ENCODE results near the gene MBNL1.

MBNL1 gene

GRCh38 chr3:152298393-152299248 lies 29.9 kb downstream of the MBNL1 start:
- peak; percentile 100 for DNase-seq (ENCODE audit: low read depth)
- H3K4me3 ChIP-seq (ENCODE audit: control insufficient read depth, low read depth, low read length), result peak overlapping the region; percentile 46
- TF ChIP-seq CTCF (conservative IDR thresholded peaks at IDR 0.05; ENCODE audit: control insufficient read depth, insufficient read depth, low read depth, low read length), result no peak

- peak overlapping the region; percentile 46 for H3K4me3 ChIP-seq (ENCODE audit: control insufficient read depth, low read depth, low read length)
- TF ChIP-seq CTCF (conservative IDR thresholded peaks at IDR 0.05; ENCODE audit: control insufficient read depth, insufficient read depth, low read depth, low read length), result no peak
Measured at GRCh38 chr3:152299249-152299976, 30.7 kb downstream of the MBNL1 start.

GRCh38 chr3:152300029-152300731 lies 31.5 kb downstream of the MBNL1 start:
- TF ChIP-seq CTCF (conservative IDR thresholded peaks at IDR 0.05; ENCODE audit: control insufficient read depth, insufficient read depth, low read depth, low read length), result no peak
- peak overlapping the region; percentile 46 for H3K4me3 ChIP-seq (ENCODE audit: control insufficient read depth, low read depth, low read length)
- DNase-seq (ENCODE audit: low read depth), result peak; percentile 30

More at GRCh38 chr3:152299249-152299976, 30.7 kb downstream of the MBNL1 start:
- no peak for DNase-seq (ENCODE audit: low read depth)

GRCh38 chr3:152301745-152302181 lies 33.0 kb downstream of the MBNL1 start:
- no peak for DNase-seq (ENCODE audit: low read depth)
- peak overlapping the region; percentile 32 for H3K4me3 ChIP-seq (ENCODE audit: control insufficient read depth, low read depth, low read length)
- no peak for TF ChIP-seq CTCF (conservative IDR thresholded peaks at IDR 0.05; ENCODE audit: control insufficient read depth, insufficient read depth, low read depth, low read length)

- DNase-seq (ENCODE audit: low read depth), result peak; percentile 93
- TF ChIP-seq CTCF (conservative IDR thresholded peaks at IDR 0.05; ENCODE audit: control insufficient read depth, insufficient read depth, low read depth, low read length), result no peak
- no peak overlapping the region for H3K4me3 ChIP-seq (ENCODE audit: control insufficient read depth, low read depth, low read length)
Measured at GRCh38 chr3:152302521-152303021, 33.8 kb downstream of the MBNL1 start.

- no peak for TF ChIP-seq CTCF (conservative IDR thresholded peaks at IDR 0.05; ENCODE audit: control insufficient read depth, insufficient read depth, low read depth, low read length)
- H3K4me3 ChIP-seq (ENCODE audit: control insufficient read depth, low read depth, low read length), result no peak overlapping the region
- no peak for DNase-seq (ENCODE audit: low read depth)
Measured at GRCh38 chr3:152304160-152304559, 35.4 kb downstream of the MBNL1 start.
